ENCODE measurements around the gene UBR2.
"Not testable (repeated sequence)": the region's sequence is repeated elsewhere in the genome, so short reads cannot be mapped to it uniquely, and the experiment has no call there.

Gene UBR2

DNA sequence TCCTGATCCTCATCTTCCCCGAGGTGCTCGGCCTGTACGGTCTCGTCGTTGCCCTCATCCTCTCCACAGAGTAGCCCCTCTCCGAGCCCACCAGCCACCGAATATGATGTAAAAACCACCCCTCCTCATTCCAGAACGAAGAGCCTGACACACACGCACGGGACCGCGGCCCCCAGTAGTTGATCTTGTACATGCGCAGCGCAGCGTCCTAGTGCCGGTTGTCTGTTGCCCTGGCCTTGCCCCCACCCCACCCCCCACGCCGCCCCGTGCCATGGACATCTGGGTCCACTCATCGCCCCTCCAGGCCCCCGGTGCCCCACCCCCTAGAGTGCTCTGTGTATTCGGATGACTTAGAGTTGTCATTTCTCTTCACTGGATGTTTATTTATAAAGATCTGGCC, 163.8 kb downstream of the UBR2 start:
- DNase-seq (ENCODE audit: low read depth in 2 of 2): no peak

DNA sequence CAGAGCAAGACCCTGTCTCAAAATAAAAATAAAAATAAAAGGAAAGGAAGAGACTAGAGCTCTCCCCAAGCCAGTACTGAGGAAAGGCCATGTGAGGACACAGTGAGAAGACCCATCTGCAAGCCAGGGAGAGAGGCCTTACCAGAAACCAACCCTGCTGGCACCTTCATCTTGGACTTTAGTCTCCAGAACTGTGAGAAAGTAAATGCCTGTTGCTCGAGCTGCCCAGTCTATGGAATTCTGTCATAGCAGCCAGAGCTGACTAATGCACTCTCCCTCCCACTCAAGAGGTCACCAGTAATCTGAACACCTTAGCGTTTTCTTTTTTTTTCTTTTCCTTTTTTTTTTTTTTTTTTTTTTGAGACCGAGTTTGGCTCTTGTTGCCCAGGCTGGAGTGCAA, 165.9 kb downstream of the UBR2 start:
- DNase-seq (ENCODE audit: low read depth in 2 of 2): no peak

DNA sequence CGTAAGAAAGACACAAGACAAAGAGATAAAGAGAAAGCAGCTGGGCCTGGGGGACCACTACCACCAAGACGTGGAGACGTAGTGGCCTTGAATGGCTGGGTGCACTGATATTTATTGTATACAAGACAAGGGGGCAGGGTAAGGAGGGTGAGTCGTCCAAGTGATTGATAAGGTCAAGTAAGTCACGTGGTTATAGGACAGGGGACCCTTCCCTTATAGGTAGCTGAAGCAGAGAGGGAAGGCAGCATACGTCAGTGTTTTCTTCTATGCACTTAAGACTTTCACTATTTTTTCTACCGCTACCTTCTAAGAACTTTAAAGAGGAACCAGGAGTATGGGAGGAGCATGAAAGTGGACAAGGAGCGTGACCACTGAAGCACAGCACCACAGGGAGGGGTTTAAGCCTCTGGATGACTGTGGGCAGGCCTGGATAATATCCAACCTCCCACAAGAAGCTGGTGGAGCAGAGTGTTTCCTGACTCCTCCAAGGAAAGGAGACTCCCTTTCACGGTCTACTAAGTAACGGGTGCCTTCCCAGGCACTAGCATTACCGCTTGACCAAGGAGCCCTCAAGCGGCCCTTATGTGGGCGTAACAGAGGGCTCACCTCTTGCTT, 170.1 kb downstream of the UBR2 start:
- DNase-seq (ENCODE audit: low read depth in 2 of 2): not testable (repeated sequence)

DNA sequence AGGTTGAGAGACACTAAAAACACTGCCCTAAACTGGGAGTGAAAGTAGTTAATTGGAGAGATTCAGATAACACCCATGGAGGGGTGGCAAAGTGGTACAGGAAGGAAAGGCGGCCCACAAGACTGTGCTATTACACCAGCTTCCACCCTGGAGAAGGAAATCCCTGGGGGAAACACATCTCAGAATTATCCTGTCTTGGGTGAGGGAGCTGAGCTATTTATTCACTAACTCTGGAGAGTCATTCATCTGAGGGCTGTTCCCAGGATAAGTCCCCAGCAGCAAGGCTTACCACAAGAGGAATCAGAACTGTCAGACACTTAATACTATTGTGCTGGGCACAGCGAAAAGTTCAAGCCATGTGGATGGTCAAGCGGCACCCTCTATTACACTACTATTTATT, 172.1 kb downstream of the UBR2 start:
- no peak for DNase-seq (ENCODE audit: low read depth in 2 of 2)

DNA sequence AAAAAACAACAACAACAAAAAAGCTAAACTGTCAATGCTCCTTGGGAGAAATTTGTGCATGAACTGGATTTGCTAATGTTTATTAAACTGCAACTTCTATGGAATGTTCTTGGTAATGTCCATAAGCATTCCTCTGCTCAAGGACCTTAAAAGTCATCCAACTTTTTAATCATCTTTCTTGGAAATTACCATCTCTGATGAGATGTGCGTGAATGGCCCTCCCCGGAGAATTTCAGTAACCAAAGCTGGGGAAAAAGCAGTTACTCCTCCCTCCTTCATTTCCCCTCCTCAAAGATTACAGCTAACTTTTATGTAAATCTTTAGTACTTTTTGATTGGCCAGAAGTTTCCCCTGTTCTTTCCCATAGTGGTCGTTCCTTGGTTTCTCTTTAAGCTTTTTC, 176.9 kb downstream of the UBR2 start:
- no peak for DNase-seq (ENCODE audit: low read depth in 2 of 2)

DNA sequence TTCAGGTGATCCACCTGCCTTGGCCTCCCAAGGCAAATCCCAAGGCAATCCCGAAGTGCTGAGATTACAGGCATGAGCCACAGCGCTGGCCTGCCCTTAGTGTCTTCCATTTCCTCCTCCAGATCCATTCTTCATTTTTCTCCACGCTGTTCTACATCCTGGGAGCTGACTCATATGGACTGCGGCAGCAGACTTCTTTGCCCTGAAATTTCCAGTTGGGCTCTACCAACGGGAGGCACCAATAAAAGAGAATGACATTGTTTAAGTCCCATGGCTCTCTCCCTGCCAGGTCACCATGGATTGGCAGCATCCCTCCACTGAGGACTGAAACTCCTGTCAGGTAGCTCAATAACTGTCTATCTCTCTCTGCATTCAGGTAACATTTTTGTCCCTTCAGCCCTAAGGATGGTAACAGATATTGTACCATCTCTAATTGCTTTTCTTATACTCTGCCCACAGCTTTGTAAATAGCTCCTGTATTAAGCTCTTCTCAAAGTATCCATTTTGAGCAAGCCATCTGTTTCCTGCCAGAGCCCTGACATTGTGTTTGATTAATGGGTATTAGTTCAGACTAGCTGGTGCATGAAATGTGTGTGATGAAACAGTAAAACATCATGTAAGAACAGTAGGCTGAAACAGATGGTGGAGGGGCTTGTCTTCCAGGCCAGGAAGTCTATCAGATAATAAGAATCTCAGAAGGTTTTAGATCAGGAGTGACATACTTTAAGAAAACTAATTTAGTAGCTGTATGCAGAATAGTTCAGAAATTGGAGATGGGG, 178.5 kb downstream of the UBR2 start:
- DNase-seq (ENCODE audit: low read depth in 2 of 2): no peak
